Central memory CD8-positive, alpha-beta T cell (primary cell): ENCODE results near the gene IFRD2.
A peak's percentile ranks its signal among the peaks of the same experiment; 100 is the strongest.
"Not testable (repeated sequence)": the region's sequence is repeated elsewhere in the genome, so short reads cannot be mapped to it uniquely, and the experiment has no call there.

Source experiments
- ATAC-seq: fragments of 150-1000 bp; cut with Tn5 transposase; replicated peaks from 2 replicates; pipeline ENCODE4 v1.10.0; 2022; ENCODE audit warnings: mild to moderate bottlenecking, moderate FRiP score, moderate number of reproducible peaks; ENCODE audit not compliant: poor library complexity, severe bottlenecking; ENCODE audit errors: extremely low read depth
- DNase-seq, 2 donors: peaks; one replicate each; pipeline ENCODE4 v3.0.0; 2021; ENCODE audit warnings: low spot score in 2 of 2
- H3K27ac Mint-ChIP-seq: one replicate; pipeline ENCODE4 v1.8.0; 2022; ENCODE audit warnings: low read depth, mild to moderate bottlenecking, moderate library complexity, mixed read lengths
- H3K27me3 Mint-ChIP-seq: one replicate; pipeline ENCODE4 v1.8.0; 2022; ENCODE audit warnings: mixed read lengths
- H3K36me3 Mint-ChIP-seq: one replicate; pipeline ENCODE4 v1.8.0; 2022; ENCODE audit warnings: mild to moderate bottlenecking, moderate library complexity, mixed read lengths; ENCODE audit not compliant: insufficient read depth
- H3K4me1 Mint-ChIP-seq: one replicate; pipeline ENCODE4 v1.8.0; 2022; ENCODE audit warnings: mixed read lengths
- H3K4me3 Mint-ChIP-seq: one replicate; pipeline ENCODE4 v1.8.0; 2022; ENCODE audit warnings: mild to moderate bottlenecking, moderate library complexity, mixed read lengths
- H3K9me3 Mint-ChIP-seq: one replicate; pipeline ENCODE4 v1.8.0; 2022; ENCODE audit warnings: mixed read lengths

Gene IFRD2

GRCh38 chr3:50278880-50279224 is 13.4 kb downstream of the IFRD2 start, which contains the start of gene LSMEM2:
Gene LSMEM2 (plus strand): TSS chr3:50279087. CDS start chr3:50279114, 27 bp downstream.
- Mint-ChIP-seq H3K27me3 (peaks cover 43% of the 10 kb centered on the region), H3K4me1 (peaks cover 19% of the 10 kb centered on the region), H3K4me3 (no peak within 1 kb of the TSS), H3K27ac (no peak within 1 kb of the TSS), H3K36me3 (peaks cover 4% of the 10 kb centered on the region), H3K9me3 (no peaks in the 10 kb centered on the region)
- DNase-seq = no peak
- no peak for ATAC-seq

- no peak overlapping the region for H3K4me3 Mint-ChIP-seq
- no peak for ATAC-seq
- peaks cover 4% of the 10 kb centered on the region for H3K36me3 Mint-ChIP-seq
- H3K9me3 Mint-ChIP-seq = no peaks in the 10 kb centered on the region
- peaks cover 19% of the 10 kb centered on the region for H3K4me1 Mint-ChIP-seq
- peaks cover 46% of the 10 kb centered on the region for H3K27me3 Mint-ChIP-seq
- no peak overlapping the region for H3K27ac Mint-ChIP-seq
- no peak for DNase-seq
Measured at GRCh38 chr3:50278123-50278879, 13.9 kb downstream of the IFRD2 start.

- H3K27me3 Mint-ChIP-seq = peaks cover 53% of the 10 kb centered on the region
Measured at GRCh38 chr3:50276762-50277101, 15.5 kb downstream of the IFRD2 start.

GRCh38 chr3:50275996-50276761 is 16.1 kb downstream of the IFRD2 start:
- Mint-ChIP-seq H3K27ac (no peak overlapping the region), H3K36me3 (peaks cover 10% of the 10 kb centered on the region), H3K4me1 (peaks cover 25% of the 10 kb centered on the region), H3K27me3 (peaks cover 53% of the 10 kb centered on the region), H3K4me3 (peak overlapping the region; percentile 32), H3K9me3 (no peaks in the 10 kb centered on the region)
- ATAC-seq (no peak), DNase-seq (no peak)

More at GRCh38 chr3:50276762-50277101, 15.5 kb downstream of the IFRD2 start:
- Mint-ChIP-seq H3K36me3 (peaks cover 10% of the 10 kb centered on the region), H3K27ac (no peak overlapping the region), H3K4me1 (peaks cover 25% of the 10 kb centered on the region), H3K4me3 (no peak overlapping the region), H3K9me3 (no peaks in the 10 kb centered on the region)
- ATAC-seq (no peak), DNase-seq (no peak)

- ATAC-seq (no peak), DNase-seq (no peak)
- Mint-ChIP-seq H3K4me3 (peak overlapping the region; percentile 32), H3K4me1 (peaks cover 25% of the 10 kb centered on the region), H3K9me3 (no peaks in the 10 kb centered on the region), H3K36me3 (peaks cover 10% of the 10 kb centered on the region), H3K27ac (no peak overlapping the region), H3K27me3 (peaks cover 53% of the 10 kb centered on the region)
Measured at GRCh38 chr3:50275141-50275995, 16.9 kb downstream of the IFRD2 start.

DNA sequence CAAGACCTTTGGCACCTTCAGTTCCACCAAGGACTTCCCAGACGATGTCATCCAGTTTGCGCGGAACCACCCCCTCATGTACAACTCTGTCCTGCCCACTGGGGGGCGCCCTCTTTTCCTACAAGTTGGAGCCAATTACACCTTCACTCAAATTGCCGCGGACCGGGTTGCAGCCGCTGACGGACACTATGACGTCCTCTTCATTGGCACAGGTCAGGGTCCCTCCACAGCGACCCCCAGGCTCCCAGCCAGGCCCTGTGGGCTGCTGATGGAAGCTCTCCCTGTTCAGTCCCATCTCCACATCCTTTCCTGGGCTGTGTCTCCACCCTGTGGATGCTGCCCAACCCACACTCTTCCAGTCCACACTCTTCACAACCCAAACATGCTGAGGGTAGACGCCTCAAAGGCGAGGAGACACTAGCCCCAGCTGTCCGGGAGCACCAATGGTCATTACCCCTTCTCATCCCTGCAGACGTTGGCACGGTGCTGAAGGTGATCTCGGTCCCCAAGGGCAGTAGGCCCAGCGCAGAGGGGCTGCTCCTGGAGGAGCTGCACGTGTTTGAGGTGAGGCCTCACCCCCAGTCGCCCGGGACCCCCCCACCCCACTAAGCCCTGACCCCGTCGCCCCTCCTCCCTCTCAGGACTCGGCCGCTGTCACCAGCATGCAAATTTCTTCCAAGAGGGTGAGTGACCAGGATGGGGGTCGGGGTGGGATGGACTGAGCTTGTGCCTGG is 17.7 kb downstream of the IFRD2 start:
- no peak overlapping the region for H3K27ac Mint-ChIP-seq
- H3K27me3 Mint-ChIP-seq = peaks cover 53% of the 10 kb centered on the region
- H3K4me3 Mint-ChIP-seq = peak overlapping the region; percentile 32
- ATAC-seq (peak; percentile 52), DNase-seq (peak; percentile 62 to 70)
- peaks cover 25% of the 10 kb centered on the region for H3K4me1 Mint-ChIP-seq
- H3K36me3 Mint-ChIP-seq = peaks cover 10% of the 10 kb centered on the region
- H3K9me3 Mint-ChIP-seq = no peaks in the 10 kb centered on the region

GRCh38 chr3:50273689-50274065 is 18.6 kb downstream of the IFRD2 start:
- Mint-ChIP-seq H3K4me1 (peaks cover 25% of the 10 kb centered on the region), H3K4me3 (no peak overlapping the region), H3K27me3 (peaks cover 53% of the 10 kb centered on the region), H3K9me3 (no peaks in the 10 kb centered on the region), H3K36me3 (peaks cover 10% of the 10 kb centered on the region), H3K27ac (no peak overlapping the region)
- ATAC-seq (no peak), DNase-seq (no peak)

GRCh38 chr3:50272911-50273688 is 19.1 kb downstream of the IFRD2 start:
- peaks cover 25% of the 10 kb centered on the region for H3K4me1 Mint-ChIP-seq
- H3K27me3 Mint-ChIP-seq = peaks cover 47% of the 10 kb centered on the region
- H3K9me3 Mint-ChIP-seq = no peaks in the 10 kb centered on the region
- peak; percentile 76 to 93 for DNase-seq
- no peak overlapping the region for H3K27ac Mint-ChIP-seq
- H3K36me3 Mint-ChIP-seq = peaks cover 10% of the 10 kb centered on the region
- peak overlapping the region; percentile 67 for H3K4me3 Mint-ChIP-seq
- peak; percentile 76 for ATAC-seq

- Mint-ChIP-seq H3K4me1 (peaks cover 25% of the 10 kb centered on the region), H3K27me3 (peaks cover 42% of the 10 kb centered on the region), H3K36me3 (peaks cover 10% of the 10 kb centered on the region)
- H3K4me3 Mint-ChIP-seq, H3K27ac Mint-ChIP-seq, DNase-seq, H3K9me3 Mint-ChIP-seq, ATAC-seq: not testable (repeated sequence)
Measured at GRCh38 chr3:50272538-50272910, 19.7 kb downstream of the IFRD2 start.

GRCh38 chr3:50271314-50271936 is 20.8 kb downstream of the IFRD2 start:
- peaks cover 36% of the 10 kb centered on the region for H3K27me3 Mint-ChIP-seq
- ATAC-seq (no peak), DNase-seq (no peak)
- peaks cover 25% of the 10 kb centered on the region for H3K4me1 Mint-ChIP-seq
- peaks cover 13% of the 10 kb centered on the region for H3K36me3 Mint-ChIP-seq
- H3K27ac Mint-ChIP-seq = no peak overlapping the region
- H3K4me3 Mint-ChIP-seq = no peak overlapping the region
- no peaks in the 10 kb centered on the region for H3K9me3 Mint-ChIP-seq
